Cerebellar cortex (tissue), 1 donor: Measurements from ENCODE around the gene TEDC1.

ENCODE experiments used
- DNase-seq: peaks from one replicate; pipeline ENCODE4 v3.0.0-alpha.2; 2015; ENCODE audit warnings: low spot score

Gene TEDC1

DNA sequence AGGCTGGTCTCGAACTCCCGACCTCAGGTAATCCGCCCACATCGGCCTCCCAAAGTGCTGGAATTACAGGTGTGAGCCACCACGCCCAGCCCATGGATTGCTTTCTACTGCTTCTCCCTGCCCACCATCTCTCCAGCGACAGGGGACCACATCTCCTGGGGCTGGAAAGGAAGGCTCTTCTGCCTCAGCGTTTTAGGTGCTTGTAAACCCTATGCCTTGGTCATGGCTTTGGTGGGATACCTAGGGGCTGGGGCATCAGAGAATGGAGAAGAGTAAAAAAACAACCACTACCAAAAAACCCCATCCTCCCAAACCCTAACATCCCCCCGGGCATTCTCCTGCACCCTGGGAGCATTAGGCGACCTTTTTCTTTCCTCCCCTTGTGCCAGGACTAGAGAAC lies 34.3 kb downstream of the TEDC1 start:
- no peak for DNase-seq

DNA sequence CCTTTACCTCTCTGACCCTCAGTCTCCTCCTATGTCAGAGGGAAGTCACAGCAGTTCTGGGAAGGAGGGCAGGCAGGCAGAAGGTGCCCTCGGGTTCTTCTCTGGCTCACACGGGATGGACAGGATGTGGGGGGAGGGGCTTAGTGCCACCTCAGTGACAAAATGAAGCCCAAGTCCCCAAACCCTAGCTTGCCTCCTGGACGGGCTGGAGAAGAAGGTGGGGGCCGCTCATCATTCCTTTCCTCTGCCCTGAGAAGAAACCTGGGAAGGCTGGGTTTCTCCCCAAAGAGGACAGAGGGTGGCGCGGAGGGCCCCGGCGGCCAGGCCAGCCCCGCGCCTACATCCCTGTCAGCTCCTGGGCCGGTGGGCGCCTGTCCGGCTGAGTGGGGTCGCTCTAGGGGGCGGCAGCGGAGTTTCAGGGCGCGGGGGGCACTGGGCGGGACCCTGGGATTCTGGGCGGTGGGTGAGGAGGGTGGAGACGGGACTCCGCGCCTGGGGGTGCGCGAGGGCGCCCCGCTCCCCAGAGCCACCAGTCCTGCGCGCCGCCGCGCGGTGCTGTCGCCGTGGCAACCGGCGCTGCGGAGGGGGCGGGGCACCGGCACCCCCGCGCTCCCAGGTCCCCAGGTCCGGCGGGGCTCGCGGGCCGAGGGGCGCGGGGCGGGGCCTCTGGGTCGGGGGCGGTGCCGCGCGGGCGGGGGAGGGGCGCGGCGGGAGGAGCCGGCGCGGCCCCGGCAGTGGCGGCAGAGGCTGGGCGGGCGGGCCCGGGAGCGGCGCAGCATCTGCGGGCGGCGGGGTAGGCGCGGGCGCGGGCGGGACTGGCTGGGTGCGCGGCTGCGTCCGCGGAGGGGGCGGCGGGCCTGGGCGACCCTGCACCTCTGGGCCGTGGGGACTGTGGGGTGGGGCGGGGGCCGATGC lies 35.1 kb downstream of the TEDC1 start, which contains the start of gene TMEM121:
Gene TMEM121, plus strand, starts transcription at position 723 of the 915 bp plus-strand sequence. CDS start 2,252 bp downstream, outside the sequence.
- DNase-seq = peak; percentile 33

DNA sequence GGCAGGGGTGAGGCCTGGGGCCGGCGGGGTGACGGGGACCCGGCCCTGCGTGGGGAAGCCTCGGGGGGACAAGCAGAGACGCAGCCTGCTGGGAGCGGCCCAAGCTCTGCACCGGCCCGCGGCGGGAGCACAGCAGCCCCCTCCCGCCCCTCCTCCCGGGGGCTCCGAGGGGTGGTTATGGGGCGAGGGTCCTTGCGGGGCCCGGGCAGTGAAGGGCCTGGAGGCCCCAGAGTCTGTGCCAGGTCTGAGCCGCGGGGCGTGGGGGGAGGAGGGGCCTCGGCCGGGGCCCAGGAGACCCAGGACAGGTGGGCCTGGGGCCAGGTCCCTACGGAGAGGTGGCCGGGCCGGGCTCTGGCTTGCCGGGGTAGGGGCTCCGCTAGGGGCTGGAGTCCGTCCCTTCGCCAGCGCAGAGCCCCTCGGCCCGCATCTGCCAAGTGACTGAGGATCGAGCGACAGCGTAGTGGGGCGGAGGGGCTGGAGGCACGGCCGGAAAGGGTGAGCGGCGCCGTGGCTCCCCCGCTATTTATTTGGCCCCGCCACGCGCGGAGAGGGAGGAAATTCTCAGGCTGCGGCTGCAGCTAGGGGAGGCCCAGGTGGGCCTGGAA lies 35.8 kb downstream of the TEDC1 start:
- DNase-seq = no peak

DNA sequence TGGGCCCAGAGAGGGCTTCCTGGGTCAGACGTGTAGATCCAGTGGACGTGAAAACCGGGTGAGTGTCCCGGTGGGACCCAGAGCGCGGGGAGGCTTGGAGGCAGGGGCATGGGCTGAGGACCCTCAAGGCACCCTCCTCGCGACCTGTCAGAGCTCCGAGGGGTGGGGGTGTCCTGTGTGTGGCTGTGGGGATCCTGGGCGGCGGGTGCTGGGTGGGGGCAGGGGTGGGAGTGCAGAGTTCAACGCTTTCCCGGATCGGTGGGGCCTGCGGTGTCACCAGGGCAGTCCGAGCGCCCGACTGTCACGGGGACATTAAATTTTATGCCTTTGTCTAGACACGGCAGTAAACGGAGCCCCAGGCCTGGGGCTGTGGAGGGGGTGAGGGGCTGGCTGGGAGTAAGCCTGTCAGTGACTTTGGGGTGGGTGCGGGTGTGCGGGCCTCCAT lies 36.4 kb downstream of the TEDC1 start:
- no peak for DNase-seq

DNA sequence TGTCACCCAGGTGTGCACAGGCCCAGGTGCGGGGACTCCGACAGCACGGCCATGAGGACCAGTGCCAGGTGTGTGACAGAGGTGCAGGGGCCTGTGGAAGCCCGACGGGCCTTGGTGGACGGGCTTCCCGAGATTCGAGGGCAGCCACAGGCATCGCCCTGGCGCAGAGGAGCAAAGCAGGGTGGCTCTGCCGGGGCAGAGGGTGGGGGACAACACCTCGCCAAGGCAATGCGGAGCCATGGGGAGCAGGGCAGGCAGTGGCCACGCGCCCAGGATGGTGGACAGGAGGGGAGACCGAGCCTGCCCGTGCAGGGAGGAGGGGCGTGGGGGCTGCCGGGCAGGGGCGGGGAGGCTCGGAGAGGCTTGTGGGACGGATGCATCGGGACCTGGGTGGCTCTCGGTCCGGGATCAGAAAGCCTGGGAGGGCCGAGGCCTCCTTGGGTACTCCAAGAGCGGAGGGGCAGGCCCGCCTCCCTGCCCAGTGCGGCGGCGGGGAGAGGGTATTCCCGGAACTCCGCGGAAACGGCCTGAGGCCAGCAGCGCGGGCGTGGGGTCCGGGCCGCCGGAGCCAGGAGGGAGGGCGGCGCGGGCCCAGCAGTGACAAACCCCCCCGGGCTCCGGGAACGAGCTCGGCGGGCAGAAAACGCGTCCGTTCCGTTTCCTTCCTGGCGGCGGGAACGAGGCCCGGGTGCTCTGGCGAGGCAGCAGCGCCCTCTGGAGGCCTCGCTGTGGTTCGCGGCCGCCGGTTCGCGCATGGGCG lies 37.0 kb downstream of the TEDC1 start:
- peak; percentile 69 for DNase-seq

DNA sequence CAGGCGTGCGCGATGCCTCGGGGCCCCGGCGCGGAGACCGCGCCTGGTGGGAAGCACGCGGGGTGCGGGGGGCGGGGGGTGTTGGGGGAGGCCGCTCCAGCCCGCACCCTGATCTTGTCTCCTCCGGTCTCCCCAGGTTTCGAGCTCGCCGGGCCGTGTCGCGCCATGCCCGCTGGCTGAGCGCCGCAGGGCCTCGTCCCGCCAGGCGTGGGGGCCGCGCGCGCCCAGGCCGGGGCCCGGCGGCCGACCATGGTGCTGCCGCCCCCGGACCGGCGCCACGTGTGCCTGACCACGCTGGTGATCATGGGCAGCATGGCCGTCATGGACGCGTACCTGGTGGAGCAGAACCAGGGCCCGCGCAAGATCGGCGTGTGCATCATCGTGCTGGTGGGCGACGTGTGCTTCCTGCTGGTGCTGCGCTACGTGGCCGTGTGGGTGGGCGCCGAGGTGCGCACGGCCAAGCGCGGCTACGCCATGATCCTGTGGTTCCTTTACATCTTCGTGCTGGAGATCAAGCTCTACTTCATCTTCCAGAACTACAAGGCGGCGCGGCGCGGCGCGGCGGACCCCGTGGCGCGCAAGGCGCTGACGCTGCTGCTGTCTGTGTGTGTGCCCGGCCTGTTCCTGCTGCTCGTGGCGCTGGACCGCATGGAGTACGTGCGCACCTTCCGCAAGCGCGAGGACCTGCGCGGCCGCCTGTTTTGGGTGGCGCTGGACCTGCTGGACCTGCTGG lies 37.7 kb downstream of the TEDC1 start:
- no peak for DNase-seq

DNA sequence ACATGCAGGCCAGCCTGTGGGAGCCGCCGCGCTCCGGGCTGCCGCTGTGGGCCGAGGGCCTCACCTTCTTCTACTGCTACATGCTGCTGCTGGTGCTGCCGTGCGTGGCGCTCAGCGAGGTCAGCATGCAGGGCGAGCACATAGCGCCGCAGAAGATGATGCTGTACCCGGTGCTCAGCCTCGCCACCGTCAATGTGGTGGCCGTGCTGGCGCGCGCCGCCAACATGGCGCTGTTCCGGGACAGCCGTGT lies 38.2 kb downstream of the TEDC1 start:
- no peak for DNase-seq

DNA sequence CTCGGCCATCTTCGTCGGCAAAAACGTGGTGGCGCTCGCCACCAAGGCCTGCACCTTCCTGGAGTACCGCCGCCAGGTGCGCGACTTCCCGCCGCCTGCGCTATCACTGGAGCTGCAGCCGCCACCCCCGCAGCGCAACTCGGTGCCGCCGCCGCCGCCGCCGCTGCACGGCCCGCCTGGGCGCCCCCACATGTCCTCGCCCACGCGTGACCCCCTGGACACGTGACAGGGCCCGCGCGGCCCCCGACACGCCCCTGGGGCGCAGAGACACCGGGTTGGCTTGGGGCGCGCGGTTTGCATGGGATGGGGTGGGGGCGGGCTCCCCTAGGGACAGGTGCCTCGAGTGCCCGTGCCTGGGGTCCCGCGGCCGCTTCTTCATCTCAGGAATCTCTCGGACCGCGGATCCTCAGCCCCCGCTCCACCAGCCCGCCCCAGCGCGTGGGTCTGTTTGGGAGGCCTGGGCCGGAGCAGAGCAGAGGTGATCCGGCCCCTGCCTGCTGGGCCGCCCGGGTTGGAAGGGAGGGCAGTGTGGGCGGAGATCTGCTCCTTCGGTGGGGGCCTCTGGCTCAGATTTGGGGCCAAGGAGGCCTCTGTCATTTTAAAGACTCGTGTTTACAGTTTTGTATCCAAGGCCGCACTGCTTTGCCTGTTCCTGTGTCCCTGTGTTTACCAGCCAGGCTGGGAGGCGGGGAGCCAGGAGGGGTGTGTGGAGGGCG lies 38.7 kb downstream of the TEDC1 start:
- no peak for DNase-seq

DNA sequence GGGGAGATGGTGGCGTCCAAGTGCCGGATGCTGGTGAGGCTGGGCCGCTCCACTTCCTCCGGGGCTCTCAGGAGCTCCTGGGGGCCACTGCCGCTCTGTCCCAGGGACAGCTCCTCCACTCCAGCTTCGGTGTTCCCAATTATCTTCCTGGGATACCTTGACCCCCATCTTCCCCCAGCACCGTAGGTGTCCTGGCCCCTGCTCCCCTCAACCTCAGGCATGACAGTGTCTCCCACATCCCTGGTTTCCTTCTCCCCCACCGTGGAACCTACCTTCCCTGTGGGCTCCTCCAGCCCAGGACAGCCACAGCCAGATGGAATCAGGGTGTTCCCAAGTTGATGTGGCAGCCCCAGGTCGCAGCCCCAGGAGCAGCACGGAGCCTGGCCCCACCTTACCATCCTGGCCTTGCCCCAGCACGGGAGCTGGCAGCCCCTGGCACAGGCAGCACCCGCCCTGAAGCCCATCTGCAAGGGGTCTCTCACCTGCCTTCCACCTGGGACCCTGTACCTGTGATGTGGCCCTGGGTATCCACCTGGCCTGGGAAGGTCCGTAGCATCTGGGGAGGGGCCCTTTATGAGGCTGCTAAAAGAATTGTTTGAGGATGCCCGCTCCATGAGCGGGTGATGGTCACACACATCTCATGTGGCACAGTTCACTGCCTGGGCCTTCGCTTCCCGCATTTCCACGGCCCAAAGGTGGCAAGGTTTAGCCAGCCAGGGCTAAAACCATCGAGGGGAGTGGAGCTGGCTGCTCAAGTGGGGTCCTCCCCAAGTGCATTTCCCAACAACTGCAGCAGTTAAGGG lies 39.4 kb downstream of the TEDC1 start:
- no peak for DNase-seq

DNA sequence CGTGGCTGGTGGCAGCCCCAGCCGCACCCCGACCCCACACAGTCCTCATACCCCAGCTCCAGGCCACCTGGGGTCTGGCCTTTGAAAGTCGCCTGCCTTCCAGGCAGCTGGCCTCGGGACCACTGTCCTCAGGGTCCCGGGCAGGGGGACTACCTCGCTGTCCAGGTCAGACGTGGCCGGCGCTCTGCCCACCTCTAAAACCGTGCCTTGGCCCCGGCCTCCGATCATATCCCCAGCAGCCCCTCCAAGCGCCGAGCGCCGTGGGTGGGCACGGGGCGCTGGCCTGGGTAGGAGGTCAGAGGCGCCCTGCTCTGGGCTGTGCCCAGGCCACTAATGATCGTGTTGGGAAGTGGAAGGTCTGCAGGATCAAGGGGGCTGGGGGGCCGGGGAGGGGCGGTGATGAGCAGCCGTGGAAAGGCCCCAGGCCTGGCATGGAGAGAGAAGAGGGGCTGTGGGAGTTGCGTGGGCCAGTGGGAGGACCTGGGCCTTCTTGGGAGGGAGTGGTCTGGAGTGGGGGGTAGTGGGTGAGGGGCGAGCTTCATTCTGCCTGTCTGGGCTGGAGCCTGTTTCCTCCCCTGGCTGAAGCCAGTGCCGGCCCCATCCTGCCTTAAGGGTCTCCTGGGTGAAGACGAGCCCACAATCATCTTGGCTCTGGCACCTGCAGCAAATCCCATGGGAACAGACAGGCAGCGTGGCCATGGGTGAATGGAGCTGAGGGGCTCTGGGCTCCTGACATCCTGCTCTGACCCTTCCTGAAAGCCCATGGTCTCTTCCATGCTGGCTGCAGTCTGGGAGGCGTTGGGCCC lies 40.2 kb downstream of the TEDC1 start:
- no peak for DNase-seq

DNA sequence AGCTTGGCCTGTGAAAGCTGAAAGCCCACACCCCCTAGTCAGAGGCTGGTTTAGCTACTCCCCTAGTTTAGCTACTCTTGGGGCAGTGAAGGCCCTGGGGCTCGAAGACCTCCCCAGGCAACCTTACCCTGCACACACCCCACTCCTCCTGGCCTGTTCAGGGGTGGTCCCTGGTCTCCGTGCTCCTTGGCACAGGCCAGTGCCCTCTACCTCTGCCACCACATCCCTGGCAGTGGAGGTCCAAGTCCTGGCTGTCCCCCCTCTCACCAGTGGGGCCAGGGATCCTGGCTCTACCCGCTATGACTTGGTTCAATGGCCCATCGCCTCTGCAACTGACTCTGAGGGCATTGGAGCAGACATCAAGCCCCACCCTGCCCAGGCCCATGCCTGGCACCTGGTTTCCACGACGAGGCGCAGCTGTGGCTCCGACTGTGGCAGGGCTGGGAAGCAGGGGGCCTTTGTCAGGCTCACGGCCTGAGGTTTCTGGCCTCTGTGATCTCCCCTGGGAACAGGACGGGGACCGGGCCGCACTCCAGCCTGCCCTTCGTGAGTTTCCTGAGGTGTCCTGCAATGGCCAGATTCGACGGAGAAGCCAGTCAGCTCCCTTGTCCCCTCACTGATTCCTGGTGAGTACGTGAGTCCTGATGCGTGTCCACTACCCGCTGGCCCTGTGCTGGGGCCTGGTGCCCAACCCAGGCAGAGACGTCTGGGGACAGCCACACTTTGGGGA lies 41.0 kb downstream of the TEDC1 start:
- DNase-seq = no peak

DNA sequence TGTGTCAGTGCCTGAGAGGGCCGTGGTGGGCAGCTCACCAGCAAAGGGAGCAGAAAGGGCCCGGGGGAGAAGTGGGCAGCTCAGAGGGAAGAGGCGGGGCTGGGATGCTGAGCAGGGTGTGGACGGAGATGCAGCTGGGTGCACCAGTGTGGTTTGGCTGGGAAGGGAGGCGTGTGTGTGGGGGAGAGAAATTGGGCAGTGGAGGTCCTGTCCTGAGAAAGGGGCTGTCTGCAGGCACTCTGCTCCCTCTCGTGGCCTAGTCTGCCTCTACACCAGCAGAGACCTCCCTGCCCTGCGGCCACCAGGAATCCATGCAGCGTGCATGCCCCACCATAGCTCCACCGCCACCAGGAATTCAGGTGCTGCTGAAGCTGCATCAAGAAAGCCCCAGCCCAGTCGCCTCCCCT lies 41.7 kb downstream of the TEDC1 start:
- no peak for DNase-seq

DNA sequence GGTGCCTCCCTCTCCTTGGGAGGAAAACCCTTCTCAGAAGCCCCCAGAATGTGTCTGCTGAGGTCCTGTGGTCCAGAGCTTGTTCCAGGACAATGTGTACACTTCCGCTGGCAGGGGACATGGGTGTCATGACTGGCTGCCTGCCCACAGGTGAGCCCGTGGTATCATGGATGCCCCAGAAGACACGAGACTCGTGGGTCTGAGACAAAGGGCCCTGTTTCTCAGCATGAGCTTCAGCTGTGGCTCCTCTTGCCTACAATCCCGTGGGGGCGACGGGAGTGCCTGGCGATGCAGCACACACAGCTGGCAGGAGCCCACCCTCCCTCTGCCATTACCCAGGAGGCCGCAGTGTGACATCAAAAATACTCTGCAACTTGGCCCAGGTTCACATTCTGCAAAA lies 42.3 kb downstream of the TEDC1 start:
- no peak for DNase-seq

DNA sequence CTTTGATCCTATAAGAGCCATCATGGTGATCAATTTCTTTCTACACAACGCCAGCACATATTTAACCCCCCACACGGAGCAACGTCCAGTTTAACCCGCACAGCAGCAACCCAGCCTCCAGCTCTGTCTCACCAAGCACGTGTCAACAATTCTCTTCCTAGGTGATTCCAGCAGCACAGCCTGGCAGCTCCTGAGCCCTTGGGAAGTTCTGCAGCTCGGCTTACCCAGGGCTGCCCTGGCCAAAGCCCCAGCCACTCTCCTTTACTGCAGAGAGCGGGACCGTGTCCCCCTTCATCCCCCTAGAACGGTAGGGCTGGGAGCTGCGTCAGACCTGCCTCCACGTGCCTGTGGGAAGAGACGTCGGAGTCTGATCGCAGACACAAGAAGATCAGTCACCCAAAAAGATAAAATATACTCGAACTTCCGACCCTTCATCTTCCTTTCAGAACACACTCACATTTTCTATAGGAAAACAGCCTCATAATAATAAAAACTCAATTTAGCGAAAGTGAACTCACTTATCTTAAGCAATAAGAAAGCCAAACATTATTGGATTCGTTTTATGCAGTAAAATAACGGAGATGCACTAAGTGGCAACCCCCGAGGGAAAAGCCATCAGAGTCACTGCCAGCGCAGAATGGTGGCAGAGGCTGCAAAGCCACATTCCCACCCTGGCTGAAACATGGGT lies 42.9 kb downstream of the TEDC1 start:
- no peak for DNase-seq

DNA sequence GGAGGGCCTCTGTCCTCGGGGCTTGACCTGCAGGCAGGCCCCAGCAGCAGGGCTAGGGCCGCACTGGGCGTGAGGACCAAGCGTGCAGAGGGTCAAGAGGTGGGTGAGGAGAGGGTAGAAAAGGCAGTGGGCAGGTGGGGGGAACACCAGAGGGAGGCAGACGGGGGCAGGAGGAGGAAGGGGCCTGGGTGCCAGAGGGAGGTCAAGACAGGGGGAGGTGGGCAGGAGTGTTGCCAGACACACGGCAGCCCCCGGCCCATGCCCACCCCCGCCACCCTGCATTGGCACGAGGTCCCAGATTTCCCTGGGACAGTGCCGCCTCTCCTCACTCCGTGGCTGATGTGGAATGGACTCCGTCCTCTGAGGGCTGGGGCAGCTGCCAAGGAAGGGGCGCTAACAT lies 43.5 kb downstream of the TEDC1 start:
- no peak for DNase-seq

DNA sequence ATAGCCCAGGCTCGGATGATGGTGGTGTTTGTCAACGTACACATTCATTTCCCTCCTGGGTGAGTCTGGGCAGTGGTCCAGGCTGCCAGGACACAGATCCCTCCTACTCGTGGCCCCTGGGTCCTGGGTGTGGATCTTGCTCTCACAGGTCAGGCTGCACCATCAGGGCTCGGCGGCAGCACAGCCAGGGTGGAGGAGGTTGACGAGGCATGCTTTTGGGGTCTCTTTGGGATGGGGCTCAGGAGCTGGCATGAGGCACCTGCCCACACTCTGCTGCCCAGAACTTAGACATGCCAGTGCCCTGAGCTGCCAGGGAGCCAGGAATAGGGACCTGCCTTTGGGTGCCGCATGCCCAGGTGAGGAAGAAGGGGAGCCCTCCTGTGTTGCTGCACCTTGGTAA lies 45.0 kb downstream of the TEDC1 start:
- DNase-seq = no peak

DNA sequence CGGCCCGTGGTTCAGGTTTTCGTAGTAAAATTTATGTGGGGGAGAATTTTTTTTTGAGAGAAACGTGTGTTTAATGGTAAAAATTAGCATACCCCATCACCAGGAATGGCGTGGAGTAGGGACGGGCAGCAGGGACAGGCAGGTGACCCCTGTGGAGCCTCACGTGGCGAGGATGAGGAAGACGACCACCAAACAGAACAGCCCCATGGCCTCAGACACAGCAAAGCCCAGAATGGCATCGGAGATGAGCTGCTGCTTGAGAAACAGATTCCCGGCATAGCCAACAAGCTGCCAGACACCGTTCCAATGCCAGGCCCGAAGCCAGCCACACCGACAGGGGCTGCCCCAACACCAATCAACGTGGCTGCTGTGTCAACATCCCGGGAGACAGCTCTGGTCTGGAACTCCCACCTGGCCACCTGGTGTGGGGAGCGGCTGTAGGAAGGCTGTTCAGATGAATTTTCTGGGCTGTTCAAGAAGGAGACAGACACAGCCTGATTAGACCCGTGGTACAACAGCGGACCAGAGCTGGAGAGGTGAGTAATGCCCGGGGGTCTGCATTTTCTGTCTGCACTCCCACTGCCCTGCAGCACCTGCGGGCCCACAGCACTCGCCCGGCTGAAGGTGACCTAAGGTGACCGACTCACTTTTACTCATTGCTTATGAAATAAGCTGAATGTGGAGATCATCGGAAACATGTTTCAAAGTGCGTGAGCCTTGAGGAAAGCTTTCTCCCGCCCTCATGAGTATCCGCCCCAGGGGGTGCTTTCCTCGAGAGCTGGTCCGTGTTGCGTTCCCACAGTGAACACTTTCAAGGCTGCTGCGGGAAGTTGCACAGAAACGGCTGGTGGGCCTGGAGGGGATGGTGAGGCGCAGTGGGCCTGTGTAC lies 45.9 kb downstream of the TEDC1 start:
- no peak for DNase-seq
